HepG2 (cell line): ENCODE measurements around the gene COMMD7. TPM values are rescaled to one million over a fixed set of nuclear protein-coding genes. Genes with fewer than 3 reads are reported as not detected.

ENCODE experiments used
- CEBPZ ChIP-seq: IDR thresholded peaks from 2 replicates; pipeline ENCODE4 v1.6.1; 2012; ENCODE audit warnings: low read length, improper control_type of control experiment
- CENPT ChIP-seq: sonication (generic); formaldehyde crosslinking; IDR thresholded peaks from 2 replicates; pipeline ENCODE4 v1.8.0; 2022; ENCODE audit warnings: low read depth, mild to moderate bottlenecking, moderate library complexity, missing genetic modification reagents
- IKZF5 ChIP-seq: IDR thresholded peaks from 2 replicates; pipeline ENCODE4 v1.6.1; 2018; ENCODE audit warnings: missing genetic modification reagents, mild to moderate bottlenecking, missing compliant biosample characterization
- KDM4B ChIP-seq: sonication (generic); formaldehyde crosslinking; IDR thresholded peaks from 2 replicates; pipeline ENCODE4 v1.4.0; 2020; ENCODE audit warnings: missing genetic modification reagents
- KDM5A ChIP-seq: fragments of 200-600 bp; sonication (generic); IDR thresholded peaks from 2 replicates; pipeline ENCODE4 v1.7.0; 2018; ENCODE audit warnings: antibody characterized with exemption, mild to moderate bottlenecking, low read length, borderline replicate concordance
- NR2C2 ChIP-seq: sonication (generic); formaldehyde crosslinking; IDR thresholded peaks from 2 replicates; pipeline ENCODE4 v1.4.0; 2020; ENCODE audit warnings: missing genetic modification reagents, mild to moderate bottlenecking, moderate library complexity, borderline replicate concordance
- REPIN1 ChIP-seq: sonication (generic); formaldehyde crosslinking; IDR thresholded peaks from 2 replicates; pipeline ENCODE4 v1.8.0; 2022; ENCODE audit warnings: missing genetic modification reagents, low read depth, mild to moderate bottlenecking, borderline replicate concordance
- TBX2 ChIP-seq: sonication (generic); formaldehyde crosslinking; IDR thresholded peaks from 2 replicates; pipeline ENCODE4 v1.5.0; 2020; ENCODE audit warnings: missing genetic modification reagents, mild to moderate bottlenecking, borderline replicate concordance
- TFDP2 ChIP-seq: sonication (generic); formaldehyde crosslinking; IDR thresholded peaks from 2 replicates; pipeline ENCODE4 v1.4.0; 2020; ENCODE audit warnings: missing genetic modification reagents
- ZFYVE20 ChIP-seq: sonication (generic); formaldehyde crosslinking; IDR thresholded peaks from 2 replicates; pipeline ENCODE4 v1.8.0; 2023; ENCODE audit warnings: low read depth, mild to moderate bottlenecking, moderate library complexity, missing genetic modification reagents, borderline replicate concordance
- ZNF292 ChIP-seq: sonication (generic); formaldehyde crosslinking; IDR thresholded peaks from 2 replicates; pipeline ENCODE4 v1.8.1; 2022; ENCODE audit warnings: mild to moderate bottlenecking, low read depth, missing genetic modification reagents, borderline replicate concordance
- ZNF329 ChIP-seq: sonication (generic); formaldehyde crosslinking; IDR thresholded peaks from 2 replicates; pipeline ENCODE4 v1.9.0; 2021; ENCODE audit warnings: low read depth, mild to moderate bottlenecking, missing genetic modification reagents
- ZNF350 ChIP-seq: sonication (generic); formaldehyde crosslinking; IDR thresholded peaks from 2 replicates; pipeline ENCODE4 v1.4.0; 2020; ENCODE audit warnings: mild to moderate bottlenecking, low read depth, missing genetic modification reagents, borderline replicate concordance
- ZNF382 ChIP-seq: sonication (generic); formaldehyde crosslinking; IDR thresholded peaks from 2 replicates; pipeline ENCODE4 v1.5.0; 2020; ENCODE audit warnings: missing genetic modification reagents, mild to moderate bottlenecking, borderline replicate concordance
- ZSCAN31 ChIP-seq: sonication (generic); formaldehyde crosslinking; IDR thresholded peaks from 2 replicates; pipeline ENCODE4 v1.5.0; 2020; ENCODE audit warnings: low read depth, mild to moderate bottlenecking, missing genetic modification reagents
- polyA plus RNA-seq, 8 experiments: library from polyadenylated mRNA; depleted of rRNA in 3 of 8; stranded (reverse) in 7 of 8; unstranded in 1 of 8; fragments of >200 nt; fragmentation: Illumina TruSeq in 4 of 8; extraction: Trizol in 4 of 8; gene quantifications; 2 replicates each; pipeline versions ENCODE4 v1.2.1 to v1.2.3, GENCODE V29; 2011 to 2016; ENCODE audit warnings: low read depth in 4 of 8, missing spikeins in 1 of 8, mixed read lengths in 1 of 8; ENCODE audit not compliant: insufficient read depth in 1 of 8
- total RNA-seq, 5 experiments: library from RNA; depleted of rRNA; stranded (reverse); fragments of >200 nt; fragmentation: Illumina TruSeq; extraction: Trizol; gene quantifications; 2 replicates each; pipeline ENCODE4 v1.2.3, GENCODE V29; 2016; ENCODE audit warnings: low read depth in 1 of 5
- TF ChIP-seq, protein P1 (sequence below): sonication (generic); formaldehyde crosslinking; IDR thresholded peaks from 2 replicates; pipeline ENCODE4 v1.5.0; 2020; ENCODE audit warnings: missing genetic modification reagents, mild to moderate bottlenecking, borderline replicate concordance
- TF ChIP-seq, protein P2 (sequence below): sonication (generic); formaldehyde crosslinking; IDR thresholded peaks from 2 replicates; pipeline ENCODE4 v1.5.1; 2020; ENCODE audit warnings: mild to moderate bottlenecking, missing genetic modification reagents, borderline replicate concordance
- TF ChIP-seq, protein P3 (sequence below): sonication (generic); formaldehyde crosslinking; IDR thresholded peaks from 2 replicates; pipeline ENCODE4 v1.4.0; 2020; ENCODE audit warnings: mild to moderate bottlenecking, missing genetic modification reagents

The COMMD7 gene
- total and polyA plus RNA-seq, 2 of the 13 experiments (the other 11 are each of a cell fraction or from before 2014, with no cell fraction given): 42.1 to 53.3 TPM

- peak; percentile 65; the same call in 1 of the 2 replicates for TF ChIP-seq REPIN1
- TF ChIP-seq ZNF350 (CRISPR knock-in tag): peak; percentile 44
- TF ChIP-seq, protein P1, sequence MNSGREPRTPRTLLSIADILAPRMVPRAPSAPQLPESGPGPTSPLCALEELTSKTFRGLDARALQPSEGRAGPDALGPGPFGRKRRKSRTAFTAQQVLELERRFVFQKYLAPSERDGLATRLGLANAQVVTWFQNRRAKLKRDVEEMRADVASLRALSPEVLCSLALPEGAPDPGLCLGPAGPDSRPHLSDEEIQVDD (CRISPR knock-in tag): 0 out of 2 replicates have a peak, but pooled peaks have one; percentile 66
- peak; percentile 6; the same call in 1 of the 2 replicates for TF ChIP-seq TFDP2
- 0 out of 2 replicates have a peak, but pooled peaks have one; percentile 66 for TF ChIP-seq ZNF329 (CRISPR knock-in tag)
- peak; percentile 61; the same call in 1 of the 2 replicates for TF ChIP-seq IKZF5 (CRISPR knock-in tag)
- peak; percentile 40; the same call in 1 of the 2 replicates for TF ChIP-seq ZFYVE20 (CRISPR knock-in tag)
- TF ChIP-seq, protein P2, sequence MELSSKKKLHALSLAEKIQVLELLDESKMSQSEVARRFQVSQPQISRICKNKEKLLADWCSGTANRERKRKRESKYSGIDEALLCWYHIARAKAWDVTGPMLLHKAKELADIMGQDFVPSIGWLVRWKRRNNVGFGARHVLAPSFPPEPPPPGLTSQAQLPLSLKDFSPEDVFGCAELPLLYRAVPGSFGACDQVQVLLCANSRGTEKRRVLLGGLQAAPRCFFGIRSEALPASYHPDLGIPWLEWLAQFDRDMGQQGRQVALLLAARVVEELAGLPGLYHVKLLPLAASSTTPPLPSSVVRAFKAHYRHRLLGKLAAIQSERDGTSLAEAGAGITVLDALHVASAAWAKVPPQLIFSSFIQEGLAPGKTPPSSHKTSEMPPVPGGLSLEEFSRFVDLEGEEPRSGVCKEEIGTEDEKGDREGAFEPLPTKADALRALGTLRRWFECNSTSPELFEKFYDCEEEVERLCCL: 0 out of 2 replicates have a peak, but pooled peaks have one; percentile 13
- peak; percentile 58 for TF ChIP-seq TBX2 (CRISPR knock-in tag)
- TF ChIP-seq ZNF382 (CRISPR knock-in tag): no peak
- TF ChIP-seq ZNF292 (CRISPR knock-in tag): 0 out of 2 replicates have a peak, but pooled peaks have one; percentile 47
- TF ChIP-seq KDM4B (CRISPR knock-in tag): 0 out of 2 replicates have a peak, but pooled peaks have one; percentile 10
- TF ChIP-seq, protein P3, sequence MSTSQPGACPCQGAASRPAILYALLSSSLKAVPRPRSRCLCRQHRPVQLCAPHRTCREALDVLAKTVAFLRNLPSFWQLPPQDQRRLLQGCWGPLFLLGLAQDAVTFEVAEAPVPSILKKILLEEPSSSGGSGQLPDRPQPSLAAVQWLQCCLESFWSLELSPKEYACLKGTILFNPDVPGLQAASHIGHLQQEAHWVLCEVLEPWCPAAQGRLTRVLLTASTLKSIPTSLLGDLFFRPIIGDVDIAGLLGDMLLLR (CRISPR knock-in tag): peak; percentile 17; the same call in 1 of the 2 replicates
- TF ChIP-seq ZSCAN31 (CRISPR knock-in tag): peak; percentile 83; the same call in 1 of the 2 replicates
- no peak for TF ChIP-seq NR2C2 (CRISPR knock-in tag)
- TF ChIP-seq CENPT: no peak
- no peak for TF ChIP-seq CEBPZ
- no peak; the same call in 1 of the 2 replicates for TF ChIP-seq KDM5A
These were observed 20.1 kb upstream of the COMMD7 start (continued) for GRCh38 chr20:32763202-32764004.
